ENCODE results near the gene UNC5C.

Gene UNC5C

GRCh38 chr4:95517576-95518345 is 31.0 kb downstream of the UNC5C start:
- Mint-ChIP-seq H3K4me3 (no peak overlapping the region), H3K27ac (no peak overlapping the region), H3K36me3 (ENCODE audit: low read depth) (no peaks in the 10 kb centered on the region), H3K27me3 (no peaks in the 10 kb centered on the region), H3K4me1 (ENCODE audit: low read depth) (no peaks in the 10 kb centered on the region), H3K9me3 (no peaks in the 10 kb centered on the region)
- DNase-seq: no peak

- no peaks in the 10 kb centered on the region for H3K36me3 Mint-ChIP-seq (ENCODE audit: low read depth)
- H3K9me3 Mint-ChIP-seq: no peaks in the 10 kb centered on the region
- no peaks in the 10 kb centered on the region for H3K4me1 Mint-ChIP-seq (ENCODE audit: low read depth)
- DNase-seq: no peak
- H3K27me3 Mint-ChIP-seq: no peaks in the 10 kb centered on the region
- no peak overlapping the region for H3K4me3 Mint-ChIP-seq
- H3K27ac Mint-ChIP-seq: no peak overlapping the region
Measured at GRCh38 chr4:95516528-95517017, 32.2 kb downstream of the UNC5C start.

- Mint-ChIP-seq H3K36me3 (ENCODE audit: low read depth) (no peaks in the 10 kb centered on the region), H3K27ac (no peak overlapping the region), H3K27me3 (no peaks in the 10 kb centered on the region), H3K4me3 (no peak overlapping the region), H3K9me3 (no peaks in the 10 kb centered on the region), H3K4me1 (ENCODE audit: low read depth) (no peaks in the 10 kb centered on the region)
- DNase-seq: no peak
Measured at GRCh38 chr4:95515589-95515988, 33.2 kb downstream of the UNC5C start.

- H3K27ac Mint-ChIP-seq: no peak overlapping the region
- no peak for DNase-seq
- H3K4me1 Mint-ChIP-seq (ENCODE audit: low read depth): peaks cover 3% of the 10 kb centered on the region
- no peaks in the 10 kb centered on the region for H3K9me3 Mint-ChIP-seq
- no peak overlapping the region for H3K4me3 Mint-ChIP-seq
- no peaks in the 10 kb centered on the region for H3K36me3 Mint-ChIP-seq (ENCODE audit: low read depth)
- H3K27me3 Mint-ChIP-seq: no peaks in the 10 kb centered on the region
Measured at GRCh38 chr4:95513022-95513421, 35.8 kb downstream of the UNC5C start.

- H3K4me1 Mint-ChIP-seq (ENCODE audit: low read depth): peaks cover 8% of the 10 kb centered on the region
- no peaks in the 10 kb centered on the region for H3K36me3 Mint-ChIP-seq (ENCODE audit: low read depth)
- DNase-seq: no peak
- no peak overlapping the region for H3K4me3 Mint-ChIP-seq
- H3K9me3 Mint-ChIP-seq: no peaks in the 10 kb centered on the region
- no peaks in the 10 kb centered on the region for H3K27me3 Mint-ChIP-seq
- H3K27ac Mint-ChIP-seq: no peak overlapping the region
Measured at GRCh38 chr4:95511477-95511876, 37.3 kb downstream of the UNC5C start.

GRCh38 chr4:95510877-95511276 is 37.9 kb downstream of the UNC5C start:
- no peak overlapping the region for H3K27ac Mint-ChIP-seq
- no peak overlapping the region for H3K4me3 Mint-ChIP-seq
- no peaks in the 10 kb centered on the region for H3K27me3 Mint-ChIP-seq
- DNase-seq: no peak
- H3K4me1 Mint-ChIP-seq (ENCODE audit: low read depth): peaks cover 8% of the 10 kb centered on the region
- H3K36me3 Mint-ChIP-seq (ENCODE audit: low read depth): no peaks in the 10 kb centered on the region
- no peaks in the 10 kb centered on the region for H3K9me3 Mint-ChIP-seq

GRCh38 chr4:95510145-95510544 is 38.6 kb downstream of the UNC5C start:
- DNase-seq: no peak
- no peak overlapping the region for H3K27ac Mint-ChIP-seq
- H3K4me1 Mint-ChIP-seq (ENCODE audit: low read depth): peaks cover 8% of the 10 kb centered on the region
- H3K36me3 Mint-ChIP-seq (ENCODE audit: low read depth): no peaks in the 10 kb centered on the region
- no peaks in the 10 kb centered on the region for H3K9me3 Mint-ChIP-seq
- no peaks in the 10 kb centered on the region for H3K27me3 Mint-ChIP-seq
- no peak overlapping the region for H3K4me3 Mint-ChIP-seq

- Mint-ChIP-seq H3K4me3 (no peak overlapping the region), H3K27ac (no peak overlapping the region), H3K4me1 (ENCODE audit: low read depth) (peaks cover 8% of the 10 kb centered on the region), H3K27me3 (no peaks in the 10 kb centered on the region), H3K36me3 (ENCODE audit: low read depth) (no peaks in the 10 kb centered on the region), H3K9me3 (no peaks in the 10 kb centered on the region)
- no peak for DNase-seq
Measured at GRCh38 chr4:95508421-95508820, 40.4 kb downstream of the UNC5C start.

GRCh38 chr4:95507561-95507960 is 41.2 kb downstream of the UNC5C start:
- Mint-ChIP-seq H3K27ac (no peak overlapping the region), H3K4me1 (ENCODE audit: low read depth) (peaks cover 8% of the 10 kb centered on the region), H3K4me3 (no peak overlapping the region), H3K36me3 (ENCODE audit: low read depth) (no peaks in the 10 kb centered on the region), H3K27me3 (no peaks in the 10 kb centered on the region), H3K9me3 (no peaks in the 10 kb centered on the region)
- DNase-seq: no peak

- Mint-ChIP-seq H3K27ac (no peak overlapping the region), H3K9me3 (no peaks in the 10 kb centered on the region), H3K27me3 (no peaks in the 10 kb centered on the region), H3K36me3 (ENCODE audit: low read depth) (no peaks in the 10 kb centered on the region), H3K4me3 (no peak overlapping the region), H3K4me1 (ENCODE audit: low read depth) (peaks cover 8% of the 10 kb centered on the region)
- DNase-seq: no peak
Measured at GRCh38 chr4:95507147-95507546, 41.6 kb downstream of the UNC5C start.

- Mint-ChIP-seq H3K36me3 (ENCODE audit: low read depth) (no peaks in the 10 kb centered on the region), H3K27me3 (no peaks in the 10 kb centered on the region), H3K4me1 (ENCODE audit: low read depth) (peaks cover 8% of the 10 kb centered on the region), H3K27ac (no peak overlapping the region), H3K4me3 (no peak overlapping the region), H3K9me3 (no peaks in the 10 kb centered on the region)
- no peak for DNase-seq
Measured at GRCh38 chr4:95506264-95506663, 42.5 kb downstream of the UNC5C start.

- DNase-seq: no peak
- Mint-ChIP-seq H3K27me3 (no peaks in the 10 kb centered on the region), H3K4me3 (no peak overlapping the region), H3K4me1 (ENCODE audit: low read depth) (peaks cover 8% of the 10 kb centered on the region), H3K9me3 (no peaks in the 10 kb centered on the region), H3K36me3 (ENCODE audit: low read depth) (no peaks in the 10 kb centered on the region), H3K27ac (no peak overlapping the region)
Measured at GRCh38 chr4:95505799-95506198, 43.0 kb downstream of the UNC5C start.

GRCh38 chr4:95505151-95505550 is 43.6 kb downstream of the UNC5C start:
- peaks cover 8% of the 10 kb centered on the region for H3K4me1 Mint-ChIP-seq (ENCODE audit: low read depth)
- H3K27ac Mint-ChIP-seq: no peak overlapping the region
- no peak for DNase-seq
- no peaks in the 10 kb centered on the region for H3K9me3 Mint-ChIP-seq
- H3K4me3 Mint-ChIP-seq: no peak overlapping the region
- H3K27me3 Mint-ChIP-seq: no peaks in the 10 kb centered on the region
- no peaks in the 10 kb centered on the region for H3K36me3 Mint-ChIP-seq (ENCODE audit: low read depth)

- peaks cover 8% of the 10 kb centered on the region for H3K4me1 Mint-ChIP-seq (ENCODE audit: low read depth)
- no peak for DNase-seq
- no peak overlapping the region for H3K27ac Mint-ChIP-seq
- no peak overlapping the region for H3K4me3 Mint-ChIP-seq
- H3K36me3 Mint-ChIP-seq (ENCODE audit: low read depth): no peaks in the 10 kb centered on the region
- no peaks in the 10 kb centered on the region for H3K9me3 Mint-ChIP-seq
- H3K27me3 Mint-ChIP-seq: no peaks in the 10 kb centered on the region
Measured at GRCh38 chr4:95504501-95504900, 44.3 kb downstream of the UNC5C start.

- no peaks in the 10 kb centered on the region for H3K36me3 Mint-ChIP-seq (ENCODE audit: low read depth)
- DNase-seq: no peak
Measured at GRCh38 chr4:95500361-95500760, 48.4 kb downstream of the UNC5C start.

GRCh38 chr4:95499291-95499696 is 49.5 kb downstream of the UNC5C start:
- Mint-ChIP-seq H3K27me3 (no peaks in the 10 kb centered on the region), H3K4me3 (no peak overlapping the region), H3K9me3 (no peaks in the 10 kb centered on the region), H3K27ac (no peak overlapping the region), H3K4me1 (ENCODE audit: low read depth) (no peaks in the 10 kb centered on the region), H3K36me3 (ENCODE audit: low read depth) (no peaks in the 10 kb centered on the region)
- DNase-seq: no peak

More at GRCh38 chr4:95500361-95500760, 48.4 kb downstream of the UNC5C start:
- no peak overlapping the region for H3K27ac Mint-ChIP-seq
- no peaks in the 10 kb centered on the region for H3K4me1 Mint-ChIP-seq (ENCODE audit: low read depth)
- no peaks in the 10 kb centered on the region for H3K27me3 Mint-ChIP-seq
- no peak overlapping the region for H3K4me3 Mint-ChIP-seq
- H3K9me3 Mint-ChIP-seq: no peaks in the 10 kb centered on the region

Measured in activated T-cell treated with anti-CD3 and anti-CD28 coated beads, Interleukin-2, amount 50 U/mL, for 24 hours (primary cell).